ENCODE measurements around the gene NOL11.
"Not testable (repeated sequence)": the region's sequence is repeated elsewhere in the genome, so short reads cannot be mapped to it uniquely, and the experiment has no call there.

Gene NOL11

DNA sequence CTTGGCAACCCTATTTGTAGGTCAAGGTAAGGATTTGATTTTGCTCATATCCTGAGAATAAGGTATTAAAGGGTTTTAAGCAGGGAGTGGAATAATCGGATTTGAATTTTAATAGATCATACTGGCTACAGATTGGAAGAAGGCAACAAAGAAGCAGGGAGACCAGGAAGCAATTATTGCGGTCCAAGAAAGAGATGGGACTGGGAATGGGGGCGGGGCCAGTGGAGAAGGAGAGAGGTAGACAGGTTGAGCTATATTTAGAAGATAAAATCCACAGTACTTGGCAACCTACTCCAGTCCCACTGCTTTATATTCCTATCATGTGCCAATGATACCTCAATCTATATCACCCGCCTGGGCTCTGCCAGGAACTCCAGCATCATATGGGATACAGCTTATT lies 5.8 kb upstream of the NOL11 start:
- no peak for DNase-seq

DNA sequence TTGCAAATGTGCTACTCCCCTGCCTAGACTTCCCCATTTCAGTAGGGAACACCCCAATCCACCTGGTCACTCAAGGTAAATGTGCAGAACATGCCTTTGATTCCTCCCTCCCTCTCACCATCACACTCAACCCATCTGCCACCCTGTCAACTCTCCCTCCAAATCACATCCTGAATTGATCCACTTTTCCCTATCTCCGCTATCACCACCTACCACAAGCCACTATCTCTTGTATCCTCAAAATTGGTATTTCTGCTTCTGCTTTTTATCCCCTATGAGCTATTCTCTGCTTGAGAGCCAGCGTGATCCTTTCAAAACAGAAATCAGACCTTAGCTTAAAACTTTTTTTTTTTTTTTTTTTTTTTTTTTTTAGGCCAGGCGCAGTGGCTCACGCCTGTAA lies 5.4 kb upstream of the NOL11 start:
- no peak for DNase-seq

DNA sequence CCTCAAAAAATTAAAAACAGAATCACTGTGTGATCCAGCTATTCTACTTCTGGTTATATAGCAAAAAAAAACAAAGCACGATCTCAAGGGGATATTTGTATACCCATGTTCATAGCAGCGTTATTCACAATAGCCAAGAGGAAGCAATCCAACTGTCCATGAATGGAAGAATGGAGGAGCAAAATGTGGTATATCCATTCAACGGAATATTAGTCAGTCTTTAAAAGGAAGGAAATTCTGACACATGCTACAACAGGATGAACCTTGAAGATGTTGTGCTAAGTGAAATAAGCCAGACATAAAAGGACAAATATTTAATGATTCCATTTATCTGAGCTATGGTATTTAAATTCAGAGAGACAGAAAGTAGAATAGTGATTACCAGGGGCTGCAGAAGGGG lies 4.6 kb upstream of the NOL11 start:
- no peak for DNase-seq

DNA sequence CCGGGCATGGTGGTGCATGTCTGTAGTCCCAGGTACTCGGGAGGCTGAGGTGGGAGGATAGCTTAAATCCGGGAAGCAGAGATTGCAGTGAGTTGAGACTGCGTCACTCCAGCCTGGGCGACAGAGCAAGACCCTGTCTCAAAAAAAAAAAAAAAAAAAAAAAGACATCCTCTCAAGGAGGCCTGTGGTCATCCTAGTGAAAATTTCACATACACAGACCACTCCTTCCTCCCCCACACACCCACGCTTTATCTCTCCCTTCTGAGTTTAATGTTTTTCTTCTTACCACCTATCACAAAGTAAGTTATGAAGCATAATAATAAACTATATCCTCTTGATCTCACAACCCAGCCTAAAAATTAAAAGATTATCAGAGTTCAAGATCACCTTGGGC lies 1.3 kb upstream of the NOL11 start:
- no peak for DNase-seq

DNA sequence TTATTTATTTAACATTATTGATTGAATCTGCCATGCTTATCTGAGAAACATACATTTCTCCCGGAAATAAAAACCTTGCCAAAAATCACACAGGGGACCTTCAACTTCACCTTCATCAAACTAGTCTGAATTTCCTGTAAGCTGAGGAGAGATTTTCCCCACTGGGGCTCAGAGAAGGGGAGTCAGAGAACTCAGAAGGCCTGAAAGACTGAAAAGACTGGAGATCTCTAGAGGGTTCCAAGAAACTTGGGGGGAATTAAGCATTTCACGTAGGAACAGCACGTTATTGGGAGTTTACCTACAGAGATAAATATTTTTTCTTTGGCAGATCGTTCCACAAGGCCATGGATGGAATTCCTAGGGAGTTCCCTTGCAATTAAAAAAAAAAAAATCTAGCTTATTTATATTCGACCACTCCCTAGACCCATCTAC lies 528 bp upstream of the NOL11 start:
- DNase-seq, result no peak

DNA sequence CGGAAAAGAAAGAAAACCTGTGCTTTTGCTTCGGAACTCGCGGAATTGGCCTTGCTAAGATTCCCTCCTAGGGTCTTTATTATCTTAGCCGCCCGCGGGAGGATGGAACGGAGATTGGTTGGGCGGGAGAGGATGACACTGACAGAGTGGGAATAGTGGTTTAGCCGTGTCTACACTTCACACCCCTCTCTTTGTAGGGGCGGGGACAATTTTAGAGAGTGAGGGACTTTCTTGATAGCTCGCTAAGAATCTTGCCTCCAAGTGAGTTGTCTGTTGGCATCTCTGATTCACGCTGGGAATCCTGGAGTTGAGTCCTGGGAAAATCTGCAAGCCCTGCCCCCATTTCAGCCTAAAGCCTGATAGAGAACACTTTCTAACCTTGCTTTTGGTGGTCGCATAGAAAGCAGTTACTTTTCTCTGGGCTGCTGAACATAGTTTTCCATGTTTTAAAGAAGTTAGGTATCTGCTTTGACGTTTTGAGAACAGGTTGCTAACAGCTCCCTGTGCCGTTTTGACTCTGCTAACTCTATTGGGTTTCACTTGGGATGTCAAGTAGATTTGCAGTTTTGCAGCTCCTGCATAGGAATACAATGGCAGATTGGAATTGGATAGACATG lies 697 bp downstream of the NOL11 start:
- no peak for DNase-seq

DNA sequence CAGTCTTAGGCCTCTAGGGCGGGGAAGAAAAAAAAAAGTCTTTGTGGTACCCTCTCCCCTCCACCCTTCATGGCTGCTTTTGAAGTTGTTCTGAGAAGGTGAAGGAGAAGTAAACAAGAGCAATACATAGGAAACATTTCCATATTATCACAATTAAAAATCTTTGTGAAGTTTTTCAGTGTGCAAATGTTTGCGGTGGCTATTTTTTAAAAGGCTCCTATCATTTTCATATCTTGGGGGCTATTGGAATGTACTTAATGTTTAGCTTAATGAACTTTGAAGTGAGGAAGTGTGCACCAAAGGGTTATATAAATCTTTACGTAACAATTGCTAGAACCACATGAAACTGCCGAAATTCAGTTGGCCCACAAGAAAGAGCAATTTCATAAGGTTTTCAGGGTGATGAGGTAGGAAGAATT lies 7.6 kb downstream of the NOL11 start:
- DNase-seq, result no peak

DNA sequence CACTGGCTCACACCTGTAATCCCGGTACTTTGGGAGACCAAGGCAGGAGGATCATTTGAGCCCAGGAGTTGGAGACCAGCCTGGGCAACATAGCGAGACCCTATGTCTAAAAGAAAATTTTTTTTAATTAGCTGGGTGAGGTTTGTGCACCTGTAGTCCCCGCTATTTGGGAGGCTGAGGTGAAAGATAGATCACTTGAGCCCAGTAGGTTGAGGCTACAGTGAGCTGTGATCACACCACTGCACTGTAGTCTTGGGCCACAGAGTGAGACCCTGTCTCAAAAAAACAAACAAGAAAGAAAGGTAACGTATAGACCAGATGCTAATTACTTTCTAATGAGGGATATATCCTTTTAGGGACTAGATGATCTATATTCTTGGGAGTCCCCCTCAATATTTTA lies 8.1 kb downstream of the NOL11 start:
- no peak for DNase-seq

DNA sequence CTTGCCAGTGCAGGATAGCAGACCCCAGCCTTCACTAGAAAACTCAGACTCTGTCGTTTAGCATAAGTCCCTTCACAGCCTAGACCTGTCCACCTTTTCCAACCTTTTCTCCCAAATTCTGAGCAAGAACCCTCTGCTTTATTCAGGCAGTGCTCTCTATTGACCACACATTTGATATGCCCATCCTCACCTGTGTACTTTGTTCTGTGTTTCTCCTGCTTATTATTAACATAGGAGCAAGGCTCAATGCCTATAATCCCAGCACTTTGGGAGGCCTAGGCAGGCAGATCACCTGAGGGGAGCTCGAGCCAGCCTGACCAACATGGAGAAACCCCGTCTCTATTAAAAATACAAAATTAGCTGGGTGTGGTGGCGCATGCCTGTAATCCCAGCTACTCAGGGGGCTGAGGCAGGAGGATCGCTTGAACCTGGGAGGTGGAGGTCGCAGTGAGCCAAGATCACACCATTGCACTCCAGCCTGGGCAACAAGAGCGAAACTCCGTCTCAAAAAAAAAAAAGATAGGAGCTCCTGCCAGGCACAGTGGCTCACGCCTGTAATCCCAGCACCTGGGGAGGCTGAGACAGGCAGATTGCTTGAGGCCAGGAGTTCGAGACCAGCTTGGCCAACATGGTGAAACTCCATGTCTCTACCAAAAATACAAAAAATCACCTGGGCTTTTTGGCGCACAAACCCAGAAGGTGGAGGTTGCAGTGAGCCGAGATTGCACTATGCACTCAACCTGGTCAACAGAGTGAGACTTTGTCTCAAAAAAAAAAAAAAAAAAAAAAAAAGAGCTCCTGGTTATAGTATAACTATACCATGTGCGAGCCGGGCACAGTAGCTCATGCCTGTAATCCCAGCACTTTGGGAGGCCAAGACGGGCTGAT lies 9.7 kb downstream of the NOL11 start:
- not testable (repeated sequence) for DNase-seq

DNA sequence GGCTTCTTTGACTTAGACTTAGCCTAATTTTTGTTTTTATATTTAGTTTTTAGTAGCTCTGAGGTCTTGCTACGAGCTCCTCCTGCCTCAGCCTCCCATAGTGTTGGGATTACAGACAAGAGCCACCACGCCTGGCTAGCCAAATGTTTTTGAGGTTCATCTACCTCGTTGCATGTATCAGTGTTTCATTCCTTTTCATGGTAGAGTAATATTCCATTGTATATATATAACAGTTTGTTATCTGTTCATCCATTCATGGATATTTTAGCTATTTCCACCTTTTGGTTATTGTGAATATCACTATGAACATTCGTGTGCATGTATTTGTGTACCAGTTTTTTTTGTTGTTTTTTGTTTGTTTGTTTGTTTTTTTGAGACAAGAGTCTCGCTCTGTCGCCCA lies 12.2 kb downstream of the NOL11 start:
- DNase-seq, result no peak

DNA sequence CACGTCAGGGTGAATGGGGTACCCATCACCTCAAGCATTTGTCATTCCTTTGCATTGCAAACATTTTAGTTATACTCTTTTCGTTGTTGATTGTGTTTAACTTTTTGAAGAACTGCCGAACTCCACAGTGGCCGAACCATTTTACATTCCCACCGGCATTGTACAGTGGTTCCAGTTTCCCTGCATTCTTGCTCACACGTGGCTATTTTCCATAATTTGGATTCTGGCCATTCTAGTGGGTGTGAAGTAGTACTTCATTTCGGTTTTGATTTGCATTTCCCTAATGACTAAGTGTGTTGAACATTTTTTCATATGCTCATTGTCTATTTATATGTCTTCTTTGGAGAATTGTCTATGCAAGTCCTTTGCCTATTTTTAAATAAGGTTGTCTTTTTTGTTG lies 13.0 kb downstream of the NOL11 start:
- DNase-seq, result no peak

DNA sequence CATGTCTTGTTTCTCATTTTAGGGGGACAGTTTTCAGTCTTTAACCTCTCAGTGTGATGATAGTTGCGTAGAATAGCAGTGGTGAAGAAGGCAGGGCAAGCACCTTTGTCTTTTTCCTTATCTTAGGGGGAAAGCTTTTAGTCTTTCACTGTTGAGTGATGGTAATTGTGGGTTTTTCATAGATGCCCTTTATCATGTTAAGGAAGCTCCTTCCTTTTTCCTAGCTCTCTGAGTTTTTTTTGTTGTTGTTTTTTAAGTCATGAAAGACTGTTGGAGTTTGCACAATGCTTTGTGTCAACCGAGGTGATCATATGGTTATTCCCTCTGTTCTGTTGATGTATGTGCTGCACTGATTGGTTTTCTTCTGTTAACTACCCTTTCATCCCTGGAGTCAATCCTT lies 15.7 kb downstream of the NOL11 start:
- no peak for DNase-seq

DNA sequence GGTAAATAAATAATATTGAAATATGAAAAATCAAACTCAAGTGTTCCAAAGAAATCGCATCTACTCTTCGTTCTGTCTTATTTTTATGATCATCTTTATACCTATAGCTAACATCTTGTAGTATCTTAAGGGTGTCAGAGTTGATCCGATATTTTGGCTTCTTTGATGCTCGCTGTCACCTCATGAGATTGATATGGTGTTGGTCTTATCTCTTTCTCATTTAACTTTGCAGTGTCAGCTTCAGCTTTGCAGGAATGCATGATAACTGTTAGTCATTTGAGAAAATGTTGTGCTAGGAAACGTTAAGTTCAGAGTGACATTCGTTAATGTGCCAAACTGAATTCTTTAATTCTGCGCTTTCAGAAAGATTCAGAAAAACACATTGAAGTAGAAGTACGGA lies 19.4 kb downstream of the NOL11 start:
- DNase-seq, result no peak

DNA sequence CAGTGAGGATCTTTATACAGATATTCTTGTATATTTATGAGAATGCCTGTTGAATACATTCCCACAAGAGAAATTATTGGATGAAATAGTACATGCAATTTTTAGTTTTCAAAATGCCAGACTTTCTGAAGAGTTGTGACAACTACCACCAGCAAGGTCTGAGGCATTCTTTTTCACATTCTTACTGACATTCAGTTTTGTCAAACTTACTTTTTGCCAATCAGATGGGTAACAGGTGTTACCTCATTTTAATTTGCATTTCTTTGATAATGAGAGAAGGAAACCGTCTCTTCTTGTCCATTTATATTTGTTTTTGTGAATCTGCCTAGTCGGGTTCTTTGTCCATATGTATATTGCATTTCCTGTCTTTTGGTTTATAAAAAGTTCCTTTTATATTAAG lies 24.3 kb downstream of the NOL11 start:
- no peak for DNase-seq

DNA sequence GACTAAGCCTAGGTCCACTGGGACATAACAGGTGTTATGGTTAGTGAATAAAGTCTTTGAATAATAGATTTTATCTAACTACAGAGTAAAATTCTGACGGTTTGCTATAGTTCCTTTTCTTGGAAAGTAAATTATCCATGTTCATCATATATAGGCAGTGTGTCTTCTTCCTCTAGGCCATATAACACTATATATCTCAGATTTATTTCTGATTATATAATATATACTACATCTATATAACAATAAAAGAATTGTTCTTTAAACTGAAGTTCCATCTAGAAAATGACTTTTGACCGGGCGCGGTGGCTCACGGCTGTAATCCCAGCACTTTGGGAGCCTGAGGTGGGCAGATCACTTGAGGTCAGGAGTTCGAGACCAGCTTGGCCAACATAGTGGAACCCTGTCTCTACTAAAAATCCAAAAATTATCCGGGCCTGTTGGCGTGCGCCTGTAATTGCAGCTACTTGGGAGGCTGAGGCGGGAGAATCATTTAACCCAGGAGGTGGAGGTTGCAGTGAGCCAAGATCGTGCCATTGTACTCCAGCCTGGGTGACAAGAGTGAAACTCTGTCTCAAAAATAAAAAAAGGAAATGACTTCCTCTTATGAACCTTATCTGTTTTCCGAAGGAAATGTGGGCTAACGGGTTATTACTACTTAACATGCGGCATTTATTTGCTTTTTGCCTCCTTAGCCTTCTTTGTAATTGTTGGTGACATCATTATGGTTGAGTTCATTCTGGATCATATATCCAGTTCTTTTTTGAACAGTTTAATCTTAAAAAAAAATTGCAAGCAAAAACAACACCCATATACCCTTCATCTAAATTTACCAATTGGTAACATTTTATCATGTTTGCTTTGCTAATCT lies 29.2 kb downstream of the NOL11 start:
- no peak for DNase-seq

DNA sequence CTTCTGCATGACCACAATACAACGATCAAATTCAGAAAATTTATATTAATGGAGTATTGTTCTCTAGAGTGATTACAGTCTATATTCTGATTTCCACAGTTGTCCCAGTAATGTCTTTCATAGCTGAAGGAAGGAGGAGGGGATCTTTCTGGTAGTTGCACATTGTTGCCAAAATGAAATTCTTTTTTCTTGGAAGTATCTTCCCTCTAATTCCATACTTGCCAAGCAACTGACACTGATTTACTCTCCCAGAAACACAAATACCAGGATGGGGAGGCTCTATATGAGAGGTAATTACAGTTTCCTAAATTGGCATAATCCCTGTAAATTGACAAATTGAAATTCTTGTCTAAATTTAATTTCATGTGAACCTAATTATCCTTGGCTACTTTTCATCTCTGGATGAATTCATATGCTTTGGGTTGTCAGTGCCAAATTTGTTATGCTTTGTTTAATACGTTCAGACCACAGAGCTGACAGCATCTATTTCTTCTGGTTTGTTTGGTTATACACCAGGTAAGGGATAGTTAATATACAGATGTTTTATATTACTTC lies 30.0 kb downstream of the NOL11 start:
- DNase-seq, result peak; percentile 90

DNA sequence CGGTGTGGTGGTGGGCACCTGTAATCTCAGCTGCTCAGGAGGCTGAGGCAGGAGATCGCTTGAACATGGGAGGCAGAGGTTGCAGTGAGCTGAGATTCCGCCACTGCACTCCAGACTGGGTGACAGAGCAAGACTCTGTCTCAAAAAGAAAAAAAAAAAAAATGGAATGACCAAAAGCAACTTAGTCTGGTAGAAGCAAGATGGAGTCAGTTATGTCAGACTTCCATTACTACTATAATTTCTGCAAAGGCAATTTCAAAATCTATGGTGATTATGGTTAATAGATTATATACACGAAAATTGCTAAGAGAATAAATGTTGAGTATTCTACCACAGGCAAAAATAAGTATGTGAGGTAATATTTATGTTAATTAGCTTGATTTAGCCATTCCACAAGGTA lies 32.3 kb downstream of the NOL11 start:
- DNase-seq, result no peak

DNA sequence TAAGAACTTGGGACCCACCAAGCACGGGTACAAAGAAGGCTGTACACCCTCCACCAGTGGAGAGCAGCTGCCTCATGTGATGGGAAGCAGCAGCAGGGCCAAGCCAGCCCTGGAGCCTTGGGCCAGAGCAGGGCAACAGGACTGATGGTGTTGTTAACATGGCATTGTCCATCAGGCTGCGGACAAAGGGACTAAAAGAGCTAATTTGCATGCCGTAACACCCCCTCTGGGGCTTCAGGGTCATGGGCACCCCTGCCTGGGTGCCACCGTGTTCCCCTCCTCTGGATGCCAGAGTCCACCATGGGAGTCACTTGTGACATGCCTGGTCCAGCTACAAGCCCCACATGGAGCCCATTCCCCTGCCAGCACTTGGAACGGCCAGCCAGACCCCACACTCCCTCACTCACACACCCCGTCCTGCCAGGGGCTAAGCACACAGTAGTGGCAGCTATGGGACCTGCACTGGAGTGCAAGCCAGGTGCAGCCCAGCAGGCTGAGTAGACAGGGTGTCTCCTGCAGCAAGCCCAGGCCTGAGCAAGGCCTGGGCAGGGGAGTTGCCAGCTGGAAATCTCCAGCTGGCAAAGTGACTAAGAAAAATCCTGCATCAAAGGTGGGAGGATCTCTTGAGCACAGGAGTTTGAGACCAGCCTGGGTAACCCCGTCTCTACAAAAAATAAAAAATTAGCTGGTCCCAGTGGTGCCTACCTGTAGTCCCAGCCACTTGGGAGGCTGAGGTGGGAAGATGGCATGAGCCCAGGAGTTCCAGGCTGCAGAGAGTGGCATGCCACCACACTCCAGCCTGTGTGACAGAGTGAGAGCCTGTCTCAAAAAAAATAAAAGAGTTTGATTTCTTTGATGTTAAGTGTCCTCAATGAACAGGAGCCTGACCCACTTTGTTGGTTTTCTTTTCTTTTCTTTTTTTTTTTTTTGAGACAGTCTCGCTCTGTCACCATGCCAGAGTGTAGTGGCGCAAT lies 33.7 kb downstream of the NOL11 start:
- DNase-seq, result peak; percentile 84

DNA sequence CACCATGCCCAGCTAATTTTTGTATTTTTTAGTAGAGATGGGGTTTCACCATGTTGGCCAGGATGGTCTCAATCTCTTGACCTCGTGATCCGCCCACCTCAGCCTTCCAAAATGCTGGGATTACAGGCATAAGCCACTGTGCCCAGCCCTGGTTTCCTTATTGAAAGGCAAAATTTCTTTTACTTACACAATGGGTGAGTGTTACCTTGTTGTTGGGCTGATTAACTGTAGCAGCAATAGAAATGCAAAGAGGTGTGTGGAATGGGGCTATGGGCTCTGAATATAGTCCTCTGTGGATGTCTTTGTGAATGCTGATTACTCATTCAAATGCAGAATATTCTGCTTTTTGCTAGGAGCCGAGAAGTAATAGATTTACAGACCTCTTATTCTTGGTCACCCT lies 34.4 kb downstream of the NOL11 start:
- DNase-seq, result not testable (repeated sequence)

DNA sequence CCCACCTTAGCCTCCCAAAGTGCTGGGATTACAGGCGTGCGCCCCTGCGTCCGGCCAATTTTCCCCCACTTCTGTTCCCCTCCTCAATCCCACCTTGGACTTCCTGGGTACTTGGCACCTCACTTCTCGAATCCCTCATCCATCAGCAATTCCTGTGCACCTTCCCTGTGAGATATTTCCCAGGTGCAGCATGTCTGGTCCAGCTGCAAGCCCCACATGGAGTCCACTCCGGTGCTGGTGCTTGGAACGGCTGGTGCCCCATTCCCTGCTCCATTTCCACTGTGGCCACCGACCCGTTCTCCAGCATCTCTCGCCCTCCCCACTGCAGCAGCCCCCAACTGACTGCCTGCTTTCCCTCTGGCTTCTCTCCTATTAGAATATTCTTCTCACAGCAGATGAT lies 35.3 kb downstream of the NOL11 start:
- DNase-seq, result no peak

DNA sequence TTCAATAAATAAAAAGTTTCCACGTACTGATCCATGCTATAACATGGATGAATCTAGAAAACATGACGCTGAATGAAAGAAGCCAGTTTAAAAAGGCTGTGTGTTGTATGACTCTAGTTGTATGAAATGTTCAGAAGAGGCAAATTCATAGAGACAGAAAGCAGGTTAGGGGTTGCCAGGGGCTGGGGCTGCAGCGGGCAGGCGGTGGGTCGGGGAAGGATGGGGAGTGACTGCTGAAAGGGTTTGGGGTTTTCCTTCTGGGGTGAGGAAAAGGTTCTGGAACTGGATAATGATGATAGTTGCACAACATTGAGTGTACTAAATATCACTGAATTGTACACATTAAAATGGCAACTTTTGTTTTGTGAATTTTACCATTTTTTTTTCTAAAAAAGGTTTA lies 36.3 kb downstream of the NOL11 start:
- DNase-seq, result no peak

DNA sequence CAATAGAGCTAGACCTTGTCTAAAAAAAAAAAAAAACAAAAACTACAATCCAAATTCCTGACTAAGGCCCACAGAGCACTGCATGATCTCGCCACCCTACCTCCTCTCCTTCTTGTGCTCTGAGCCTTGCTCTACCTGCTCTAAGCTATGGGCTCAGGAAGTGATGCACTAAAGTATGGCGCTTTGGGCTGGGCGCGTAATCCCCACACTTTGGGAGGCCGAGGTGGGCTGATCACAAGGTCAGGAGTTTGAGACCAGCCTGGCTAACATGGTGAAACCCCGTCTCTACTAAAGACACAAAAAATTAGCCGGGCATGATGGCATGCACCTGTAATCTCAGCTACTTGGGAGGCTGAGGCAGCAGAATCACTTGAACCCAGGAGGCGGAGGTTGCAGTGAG lies 37.0 kb downstream of the NOL11 start:
- DNase-seq, result not testable (repeated sequence)
